Neural cell (in vitro differentiated cells): ENCODE measurements around the gene COBLL1. TPM values are rescaled to one million over a fixed set of nuclear protein-coding genes. Genes with fewer than 3 reads are reported as not detected.
A peak's percentile ranks its signal among the peaks of the same experiment; 100 is the strongest.

Source experiments
- H2AFZ ChIP-seq: fragments of 200-600, 300-800 bp; sonication (generic), shearing (Covaris generic); 2 replicates; pipeline ENCODE4 v1.6.0; 2014; ENCODE audit warnings: low read depth, mild to moderate bottlenecking, antibody characterized with exemption, low read length, moderate library complexity
- H3F3A ChIP-seq: fragments of 200-600 bp; shearing (Covaris generic); 2 replicates; pipeline ENCODE4 v1.6.1; 2016; ENCODE audit warnings: mild to moderate bottlenecking, moderate library complexity, mixed read lengths, antibody characterized with exemption, low read length; ENCODE audit not compliant: insufficient read depth, poor library complexity, severe bottlenecking
- H3K27ac ChIP-seq: fragments of 200-600, 300-800 bp; sonication (generic), shearing (Covaris generic); 2 replicates; pipeline ENCODE4 v1.5.1; 2014; ENCODE audit warnings: mild to moderate bottlenecking, low read length, moderate library complexity
- H3K27me3 ChIP-seq: fragments of 300-800, 200-600 bp; sonication (generic), shearing (Covaris generic); 2 replicates; pipeline ENCODE4 v1.6.0; 2014; ENCODE audit warnings: mild to moderate bottlenecking, low read depth, low read length, moderate library complexity; ENCODE audit not compliant: insufficient read depth
- H3K36me3 ChIP-seq: fragments of 300-800, 200-600 bp; sonication (generic), shearing (Covaris generic); 2 replicates; pipeline ENCODE4 v1.5.1; 2014; ENCODE audit warnings: mild to moderate bottlenecking, antibody characterized with exemption, low read length, moderate library complexity; ENCODE audit not compliant: insufficient read depth
- H3K4me2 ChIP-seq: fragments of 300-800, 200-600 bp; sonication (generic), shearing (Covaris generic); 2 replicates; pipeline ENCODE4 v1.6.0; 2014; ENCODE audit warnings: mild to moderate bottlenecking, low read length
- H3K4me3 ChIP-seq: fragments of 300-800, 200-600 bp; sonication (generic), shearing (Covaris generic); 2 replicates; pipeline ENCODE4 v1.5.1; 2014; ENCODE audit warnings: mild to moderate bottlenecking, low read length, moderate library complexity
- H3K79me2 ChIP-seq: fragments of 200-600 bp; shearing (Covaris generic); replicated peaks from 2 replicates; pipeline ENCODE4 v1.6.0; 2014; ENCODE audit warnings: mild to moderate bottlenecking, low read length, moderate library complexity; ENCODE audit not compliant: insufficient read depth
- H3K9ac ChIP-seq: fragments of 300-800, 200-600 bp; sonication (generic), shearing (Covaris generic); 2 replicates; pipeline ENCODE4 v1.6.1; 2016; ENCODE audit warnings: mild to moderate bottlenecking, low read length, mixed read lengths
- H3K9me2 ChIP-seq: fragments of 200-600 bp; shearing (Covaris generic); 2 replicates; pipeline ENCODE4 v1.6.1; 2016; ENCODE audit warnings: mild to moderate bottlenecking, low read length, mixed read lengths; ENCODE audit not compliant: insufficient read depth
- H3K9me3 ChIP-seq: fragments of 200-600, 300-800 bp; sonication (generic), shearing (Covaris generic); 2 replicates; pipeline ENCODE4 v1.6.1; 2016; ENCODE audit warnings: mild to moderate bottlenecking, mixed run types, low read length, moderate library complexity, mixed read lengths
- H4K20me1 ChIP-seq: fragments of 200-600 bp; shearing (Covaris generic); 2 replicates; pipeline ENCODE4 v1.6.1; 2016; ENCODE audit warnings: mild to moderate bottlenecking, mixed run types; ENCODE audit not compliant: insufficient read depth
- EP300 ChIP-seq: fragments of 450-650 bp; conservative IDR thresholded peaks from 2 replicates; pipeline ENCODE4 v1.6.1; 2014; ENCODE audit warnings: antibody characterized with exemption, mild to moderate bottlenecking, moderate library complexity; ENCODE audit not compliant: poor library complexity, severe bottlenecking
- EZH2 ChIP-seq: fragments of 200-600, 300-800 bp; shearing (Covaris generic), sonication (generic); IDR thresholded peaks from 2 replicates; pipeline ENCODE4 v1.6.1; 2014; ENCODE audit warnings: antibody characterized with exemption, low read length, borderline replicate concordance, mild to moderate bottlenecking; ENCODE audit not compliant: insufficient read depth, poor library complexity, severe bottlenecking
- MXI1 ChIP-seq: fragments of 450-650 bp; conservative IDR thresholded peaks from 2 replicates; pipeline ENCODE4 v1.6.1; 2014; ENCODE audit warnings: antibody characterized with exemption, mild to moderate bottlenecking; ENCODE audit not compliant: poor library complexity, severe bottlenecking
- POLR2AphosphoS5 ChIP-seq: IDR thresholded peaks from 2 replicates; pipeline ENCODE4 v1.6.1; 2012
- RAD21 ChIP-seq: fragments of 450-650 bp; conservative IDR thresholded peaks from 2 replicates; pipeline ENCODE4 v1.6.1; 2014; ENCODE audit warnings: antibody characterized with exemption, mild to moderate bottlenecking, moderate library complexity
- SMC3 ChIP-seq: fragments of 450-650 bp; conservative IDR thresholded peaks from 2 replicates; pipeline ENCODE4 v1.6.1; 2014; ENCODE audit warnings: antibody characterized with exemption, mild to moderate bottlenecking, moderate library complexity; ENCODE audit not compliant: poor library complexity
- TAF1 ChIP-seq: IDR thresholded peaks from 2 replicates; pipeline ENCODE4 v1.6.1; 2012; ENCODE audit warnings: low read depth
- polyA plus RNA-seq: library from polyadenylated mRNA; depleted of rRNA; stranded (reverse); fragments of >200 nt; gene quantifications from 2 replicates; pipeline ENCODE4 v1.2.3, GENCODE V29; 2014
- TF ChIP-seq, protein P1 (sequence below): fragments of 450-650 bp; IDR thresholded peaks from 2 replicates; pipeline ENCODE4 v1.5.1; 2014; ENCODE audit warnings: antibody characterized with exemption, mild to moderate bottlenecking, moderate library complexity; ENCODE audit not compliant: poor library complexity, severe bottlenecking
- TF ChIP-seq, protein P2 (sequence below): IDR thresholded peaks from 2 replicates; pipeline ENCODE4 v1.6.1; 2012; ENCODE audit warnings: borderline replicate concordance

The COBLL1 gene
- polyA plus RNA-seq, 1 donor from 2014 or later, result 0.11 TPM

- no peak overlapping the region for H3K4me3 ChIP-seq
- no peak overlapping the region for H3K9ac ChIP-seq
- no peaks in the 10 kb centered on the region for H3K9me3 ChIP-seq
- H3K79me2 ChIP-seq, result no peaks in the 10 kb centered on the region
- H3F3A ChIP-seq, result no peaks in the 10 kb centered on the region
- H3K27ac ChIP-seq, result no peak overlapping the region
- no peaks in the 10 kb centered on the region for H3K27me3 ChIP-seq
- TF ChIP-seq EP300 (no peak), RAD21 (peak; percentile 78), POLR2AphosphoS5 (no peak), TAF1 (no peak), SMC3 (peak; percentile 68), MXI1 (no peak), EZH2 (no peak)
- TF ChIP-seq, protein P1, sequence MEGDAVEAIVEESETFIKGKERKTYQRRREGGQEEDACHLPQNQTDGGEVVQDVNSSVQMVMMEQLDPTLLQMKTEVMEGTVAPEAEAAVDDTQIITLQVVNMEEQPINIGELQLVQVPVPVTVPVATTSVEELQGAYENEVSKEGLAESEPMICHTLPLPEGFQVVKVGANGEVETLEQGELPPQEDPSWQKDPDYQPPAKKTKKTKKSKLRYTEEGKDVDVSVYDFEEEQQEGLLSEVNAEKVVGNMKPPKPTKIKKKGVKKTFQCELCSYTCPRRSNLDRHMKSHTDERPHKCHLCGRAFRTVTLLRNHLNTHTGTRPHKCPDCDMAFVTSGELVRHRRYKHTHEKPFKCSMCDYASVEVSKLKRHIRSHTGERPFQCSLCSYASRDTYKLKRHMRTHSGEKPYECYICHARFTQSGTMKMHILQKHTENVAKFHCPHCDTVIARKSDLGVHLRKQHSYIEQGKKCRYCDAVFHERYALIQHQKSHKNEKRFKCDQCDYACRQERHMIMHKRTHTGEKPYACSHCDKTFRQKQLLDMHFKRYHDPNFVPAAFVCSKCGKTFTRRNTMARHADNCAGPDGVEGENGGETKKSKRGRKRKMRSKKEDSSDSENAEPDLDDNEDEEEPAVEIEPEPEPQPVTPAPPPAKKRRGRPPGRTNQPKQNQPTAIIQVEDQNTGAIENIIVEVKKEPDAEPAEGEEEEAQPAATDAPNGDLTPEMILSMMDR, result peak; percentile 77
- TF ChIP-seq, protein P2, sequence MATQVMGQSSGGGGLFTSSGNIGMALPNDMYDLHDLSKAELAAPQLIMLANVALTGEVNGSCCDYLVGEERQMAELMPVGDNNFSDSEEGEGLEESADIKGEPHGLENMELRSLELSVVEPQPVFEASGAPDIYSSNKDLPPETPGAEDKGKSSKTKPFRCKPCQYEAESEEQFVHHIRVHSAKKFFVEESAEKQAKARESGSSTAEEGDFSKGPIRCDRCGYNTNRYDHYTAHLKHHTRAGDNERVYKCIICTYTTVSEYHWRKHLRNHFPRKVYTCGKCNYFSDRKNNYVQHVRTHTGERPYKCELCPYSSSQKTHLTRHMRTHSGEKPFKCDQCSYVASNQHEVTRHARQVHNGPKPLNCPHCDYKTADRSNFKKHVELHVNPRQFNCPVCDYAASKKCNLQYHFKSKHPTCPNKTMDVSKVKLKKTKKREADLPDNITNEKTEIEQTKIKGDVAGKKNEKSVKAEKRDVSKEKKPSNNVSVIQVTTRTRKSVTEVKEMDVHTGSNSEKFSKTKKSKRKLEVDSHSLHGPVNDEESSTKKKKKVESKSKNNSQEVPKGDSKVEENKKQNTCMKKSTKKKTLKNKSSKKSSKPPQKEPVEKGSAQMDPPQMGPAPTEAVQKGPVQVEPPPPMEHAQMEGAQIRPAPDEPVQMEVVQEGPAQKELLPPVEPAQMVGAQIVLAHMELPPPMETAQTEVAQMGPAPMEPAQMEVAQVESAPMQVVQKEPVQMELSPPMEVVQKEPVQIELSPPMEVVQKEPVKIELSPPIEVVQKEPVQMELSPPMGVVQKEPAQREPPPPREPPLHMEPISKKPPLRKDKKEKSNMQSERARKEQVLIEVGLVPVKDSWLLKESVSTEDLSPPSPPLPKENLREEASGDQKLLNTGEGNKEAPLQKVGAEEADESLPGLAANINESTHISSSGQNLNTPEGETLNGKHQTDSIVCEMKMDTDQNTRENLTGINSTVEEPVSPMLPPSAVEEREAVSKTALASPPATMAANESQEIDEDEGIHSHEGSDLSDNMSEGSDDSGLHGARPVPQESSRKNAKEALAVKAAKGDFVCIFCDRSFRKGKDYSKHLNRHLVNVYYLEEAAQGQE, result no peak
- H3K36me3 ChIP-seq, result no peaks in the 10 kb centered on the region
- no peak overlapping the region for H2AFZ ChIP-seq
- no peak overlapping the region for H3K4me2 ChIP-seq
- no peaks in the 10 kb centered on the region for H4K20me1 ChIP-seq
- H3K9me2 ChIP-seq, result no peaks in the 10 kb centered on the region
Observed at GRCh38 chr2:164737612-164738081, 104.0 kb downstream of the COBLL1 start.

GRCh38 chr2:164735309-164735919 is 106.2 kb downstream of the COBLL1 start:
- Histone ChIP-seq H3K9ac (no peak overlapping the region), H3K27me3 (no peaks in the 10 kb centered on the region), H3F3A (no peaks in the 10 kb centered on the region), H3K9me2 (no peaks in the 10 kb centered on the region), H3K36me3 (no peaks in the 10 kb centered on the region), H3K9me3 (no peaks in the 10 kb centered on the region), H3K4me2 (no peak overlapping the region), H4K20me1 (no peaks in the 10 kb centered on the region), H3K27ac (no peak overlapping the region), H3K79me2 (no peaks in the 10 kb centered on the region), H3K4me3 (no peak overlapping the region), H2AFZ (no peak overlapping the region)
- TF ChIP-seq SMC3, result no peak
- TF ChIP-seq TAF1, result no peak
- TF ChIP-seq EZH2, result no peak
- TF ChIP-seq, protein P2, result no peak
- no peak for TF ChIP-seq RAD21
- TF ChIP-seq MXI1, result no peak
- no peak for TF ChIP-seq POLR2AphosphoS5
- no peak for TF ChIP-seq EP300
- TF ChIP-seq, protein P1, result no peak
